Activated CD8-positive, alpha-beta memory T cell treated with anti-CD3 and anti-CD28 coated beads, Interleukin-2, amount 50 U/mL, for 24 hours (primary cell): ENCODE results near the gene SCRN1.
"Not testable (repeated sequence)": the region's sequence is repeated elsewhere in the genome, so short reads cannot be mapped to it uniquely, and the experiment has no call there.

Experiments used
- DNase-seq: peaks from one replicate; pipeline ENCODE4 v3.0.0-alpha.2; 2020; ENCODE audit errors: extremely low read depth

Gene SCRN1

DNA sequence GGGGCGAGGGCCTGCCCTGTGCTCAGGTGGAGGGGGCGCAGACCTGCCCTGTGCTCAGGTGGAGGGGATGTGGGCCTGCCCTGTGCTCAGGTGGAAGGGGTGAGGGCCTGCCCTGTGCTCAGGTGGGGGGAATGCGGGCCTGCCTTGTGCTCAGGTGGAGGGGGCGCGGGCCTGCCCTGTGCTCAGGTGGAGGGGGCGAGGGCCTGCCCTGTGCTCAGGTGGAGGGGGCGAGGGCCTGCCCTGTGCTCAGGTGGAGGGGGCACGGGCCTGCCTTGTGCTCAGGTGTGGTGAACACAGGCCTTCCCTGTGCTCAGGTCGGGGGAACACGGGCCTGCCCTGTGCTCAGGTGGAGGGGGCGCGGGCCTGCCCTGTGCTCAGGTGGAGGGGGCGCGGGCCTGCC is 98.8 kb downstream of the SCRN1 start:
- DNase-seq = not testable (repeated sequence)

DNA sequence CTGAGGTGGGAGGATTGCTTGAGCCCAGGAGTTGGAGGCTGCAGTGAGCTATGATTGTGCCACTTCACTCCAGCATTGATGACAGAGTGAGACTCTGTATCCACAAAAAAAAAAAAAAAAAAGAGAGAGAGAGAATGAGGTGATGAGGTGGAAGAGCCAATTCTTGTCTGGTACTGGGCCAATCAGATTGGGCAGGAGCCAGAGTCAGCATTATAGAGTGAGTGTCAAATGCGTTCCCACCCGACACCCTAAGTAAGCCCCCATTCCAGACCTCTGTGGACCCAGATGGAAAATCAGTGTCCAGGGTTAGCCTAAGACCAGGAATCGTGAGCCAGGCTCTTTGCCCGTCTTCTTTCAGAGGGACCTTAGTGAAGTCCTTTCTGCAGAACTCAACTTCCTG is 99.3 kb downstream of the SCRN1 start:
- no peak for DNase-seq

DNA sequence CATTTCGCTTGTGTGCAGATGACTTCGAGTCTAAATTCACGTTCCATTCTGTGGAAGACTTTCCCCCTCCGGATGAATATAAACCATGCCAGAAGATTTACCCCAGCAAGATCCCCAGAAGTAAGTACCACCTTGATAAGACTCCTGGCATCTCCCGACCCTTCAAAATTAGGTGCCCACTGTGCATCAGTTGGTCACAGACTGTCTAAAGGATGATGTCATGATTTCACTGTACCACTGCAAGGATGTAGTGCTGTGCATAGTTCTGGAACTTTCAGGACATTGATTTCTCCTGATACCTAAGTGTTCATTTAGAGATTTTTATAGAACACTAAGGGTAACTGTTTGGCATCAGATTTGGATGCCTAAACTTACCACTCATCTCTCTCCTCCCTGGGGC is 100.3 kb downstream of the SCRN1 start:
- DNase-seq = no peak

DNA sequence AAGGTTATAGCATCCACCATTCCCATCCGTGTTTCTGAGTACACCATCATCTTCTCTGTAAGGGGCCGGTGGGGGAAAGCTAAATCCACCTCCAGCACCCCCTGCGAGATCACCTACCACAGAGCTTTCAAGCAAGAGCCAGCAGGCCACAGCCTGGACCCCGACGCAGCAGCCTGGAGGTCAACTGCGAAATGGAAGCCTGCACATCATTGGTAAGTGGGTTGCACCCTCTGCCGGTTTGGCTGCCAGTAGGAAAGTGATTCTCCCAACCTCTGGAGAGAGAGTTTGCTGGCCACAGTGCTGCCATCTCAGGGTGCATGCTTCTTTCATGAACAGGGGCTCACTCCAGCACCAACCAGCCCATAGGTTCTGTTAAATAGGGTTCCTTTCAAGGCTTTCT is 101.6 kb downstream of the SCRN1 start:
- no peak for DNase-seq

DNA sequence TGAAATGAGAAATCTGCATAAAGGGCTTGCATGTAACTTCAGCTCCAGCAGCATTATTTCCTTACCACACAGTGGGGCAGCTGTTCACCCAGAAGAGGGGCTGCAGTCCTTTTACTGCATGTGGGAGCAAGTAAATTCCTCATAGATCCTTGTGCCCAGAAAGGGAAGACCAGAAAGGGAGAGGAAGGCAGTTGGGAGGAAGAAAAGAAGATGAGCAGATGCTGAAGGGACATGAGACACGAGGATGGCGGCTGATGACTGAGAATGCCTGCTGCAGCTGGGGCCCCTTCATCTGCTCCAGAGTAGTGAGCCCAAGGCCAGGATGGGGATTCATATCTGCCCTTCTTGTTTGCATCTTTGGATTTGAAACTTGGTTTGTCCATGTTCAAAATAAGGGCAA is 102.8 kb downstream of the SCRN1 start:
- no peak for DNase-seq

DNA sequence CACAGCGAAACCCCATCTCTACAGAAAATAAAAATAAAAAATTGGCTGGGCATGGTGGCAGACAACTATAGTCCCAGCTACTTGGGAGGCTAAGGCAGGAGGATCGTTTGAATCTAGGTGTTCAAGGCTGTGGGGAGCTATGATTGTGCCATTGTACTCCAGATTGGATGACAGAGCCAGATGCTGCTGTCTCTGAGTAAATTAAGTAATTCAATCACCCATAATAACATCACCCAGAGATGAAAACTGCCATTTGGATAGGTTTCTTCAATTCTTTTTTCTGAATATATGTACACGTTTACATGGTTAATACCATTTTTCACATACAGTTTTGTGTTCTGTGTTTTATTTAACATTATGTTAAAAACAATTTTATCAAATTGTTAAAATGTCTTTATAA is 104.0 kb downstream of the SCRN1 start:
- no peak for DNase-seq

DNA sequence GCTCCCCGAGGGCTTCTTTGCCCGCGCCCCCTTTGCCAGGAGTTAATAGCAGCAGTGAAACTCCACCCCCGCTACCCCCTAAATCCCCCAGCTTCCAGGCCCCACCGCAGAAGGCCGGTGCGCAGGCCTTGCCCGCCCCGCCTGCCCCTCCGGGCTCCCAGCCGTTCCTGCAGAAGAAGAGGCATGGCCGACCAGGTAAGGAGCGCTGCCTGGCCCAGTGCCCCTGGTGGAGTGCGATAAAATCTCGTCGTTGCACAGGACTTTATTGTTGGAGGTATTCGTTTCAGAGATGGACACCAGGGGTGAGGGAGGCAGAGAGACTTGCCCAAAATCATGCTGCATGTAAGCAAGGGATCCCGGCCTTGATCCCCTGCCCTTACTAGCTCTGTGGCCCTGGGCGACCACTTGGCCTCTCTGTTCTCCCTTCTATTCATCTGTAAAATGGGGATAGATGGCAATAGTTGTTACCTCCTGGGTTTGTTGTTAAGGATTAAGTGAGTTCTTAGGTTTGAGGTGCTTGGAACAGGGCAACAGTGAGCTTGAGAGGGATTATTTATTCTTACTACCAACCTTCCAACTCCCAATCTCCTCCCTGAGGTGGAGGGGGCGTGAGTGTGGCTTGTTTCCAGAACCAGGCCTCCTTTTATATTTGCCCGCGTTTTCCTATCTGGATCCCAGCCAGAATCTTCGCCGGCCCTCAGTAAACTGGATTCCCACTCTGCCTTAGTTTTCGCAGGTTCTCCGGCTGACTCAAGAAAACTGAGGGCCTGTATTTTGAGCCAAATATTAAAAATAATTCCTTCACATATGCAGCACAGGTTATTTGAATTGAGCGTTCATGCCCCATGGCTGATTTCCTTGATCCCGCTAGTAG is 105.0 kb downstream of the SCRN1 start:
- no peak for DNase-seq

DNA sequence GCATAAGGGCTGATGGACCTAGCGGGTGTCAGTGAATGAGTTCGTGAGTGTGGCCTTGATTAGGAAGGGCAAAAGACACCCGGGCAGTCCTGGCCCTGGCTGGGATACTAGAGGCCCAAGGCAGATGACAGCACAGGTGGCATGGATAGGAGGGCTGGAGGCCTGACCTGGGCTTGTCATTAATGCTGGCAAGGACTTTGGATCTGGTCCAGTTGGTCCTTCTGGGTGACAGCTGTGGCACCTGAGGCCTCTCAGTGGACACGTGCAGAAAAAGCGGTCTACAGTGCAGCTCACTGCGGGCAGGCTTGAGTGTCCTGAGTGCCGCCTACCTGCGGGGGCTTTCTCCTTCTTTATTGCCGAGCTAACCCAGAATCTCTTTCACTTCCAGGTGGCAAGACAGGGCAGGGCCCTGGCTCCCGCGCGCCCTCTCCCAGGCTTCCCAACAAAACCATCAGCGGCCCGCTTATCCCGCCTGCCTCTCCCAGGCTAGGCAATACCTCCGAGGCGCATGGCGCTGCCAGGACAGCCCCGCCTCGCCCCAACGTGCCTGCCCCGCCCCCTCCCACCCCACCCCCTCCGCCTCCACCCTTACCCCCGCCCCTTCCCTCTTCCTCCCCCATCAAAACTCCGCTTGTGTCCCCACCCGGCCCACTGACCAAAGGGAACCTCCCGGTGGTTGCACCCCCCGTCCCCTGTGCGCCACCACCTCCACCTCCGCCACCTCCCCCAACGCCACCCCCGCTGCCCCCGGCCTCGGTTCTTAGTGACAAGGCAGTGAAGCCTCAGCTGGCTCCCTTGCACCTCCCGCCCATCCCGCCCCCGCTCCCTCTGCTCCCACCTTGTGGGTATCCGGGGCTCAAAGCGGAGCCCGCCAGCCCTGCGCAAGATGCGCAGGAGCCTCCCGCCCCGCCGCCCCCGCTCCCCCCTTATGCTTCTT is 105.9 kb downstream of the SCRN1 start:
- no peak for DNase-seq

DNA sequence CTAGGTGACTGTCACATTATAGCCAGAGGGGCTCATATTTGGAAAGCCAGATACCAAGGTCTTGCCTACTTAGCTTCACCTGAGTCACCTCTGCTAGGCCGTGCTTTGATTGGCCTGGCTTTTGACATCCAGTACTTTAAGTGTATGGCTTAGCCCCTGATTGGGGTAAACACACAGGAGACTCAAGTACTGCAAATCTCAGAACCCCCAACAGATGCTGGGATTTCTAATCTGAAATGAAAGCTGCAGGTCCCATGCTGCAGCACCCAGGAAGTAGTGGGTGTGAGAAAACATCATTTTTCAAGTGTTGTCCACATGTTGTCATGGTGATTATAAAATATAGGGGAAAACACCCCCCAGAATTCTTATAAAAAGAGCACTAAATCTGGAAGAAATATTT is 107.1 kb downstream of the SCRN1 start:
- DNase-seq = no peak

DNA sequence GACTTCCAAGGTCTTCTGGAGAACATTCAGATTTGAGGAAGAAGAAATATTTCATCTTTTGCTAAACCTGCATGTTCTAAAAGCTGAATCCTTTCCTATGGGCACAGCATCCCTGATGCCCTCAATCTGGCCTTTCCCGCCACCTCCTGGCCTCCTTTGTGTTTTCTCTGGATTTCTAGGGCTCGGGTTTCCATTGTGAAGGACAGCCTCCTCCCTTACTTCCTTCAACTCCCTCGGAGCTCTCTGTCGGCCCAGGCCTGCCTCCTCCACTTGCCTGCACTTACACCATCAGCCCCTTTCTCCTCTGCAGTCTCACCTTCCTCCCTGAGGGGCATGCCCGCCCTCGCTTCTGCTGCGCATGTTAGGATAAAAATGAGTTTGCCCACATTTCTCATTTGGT is 107.9 kb downstream of the SCRN1 start:
- no peak for DNase-seq

DNA sequence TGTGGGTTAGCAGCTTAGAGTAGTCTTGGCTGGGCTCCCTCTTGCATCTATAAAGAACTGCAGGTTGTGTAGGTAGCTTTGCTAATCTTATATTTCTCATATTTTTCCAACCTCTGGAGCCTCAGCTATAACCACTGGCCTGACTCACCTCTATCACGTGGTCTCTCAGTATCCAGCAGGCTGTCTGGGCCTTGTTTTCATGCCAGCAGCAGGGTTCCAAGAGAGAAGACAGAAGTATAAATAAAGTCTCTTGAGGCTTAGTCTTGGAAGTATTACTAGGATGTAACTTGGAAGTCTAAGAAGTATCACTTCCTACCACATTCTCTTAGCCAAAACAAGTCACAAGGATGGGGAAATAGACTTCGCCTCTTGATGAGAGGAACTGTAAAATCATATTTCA is 110.0 kb downstream of the SCRN1 start:
- no peak for DNase-seq

DNA sequence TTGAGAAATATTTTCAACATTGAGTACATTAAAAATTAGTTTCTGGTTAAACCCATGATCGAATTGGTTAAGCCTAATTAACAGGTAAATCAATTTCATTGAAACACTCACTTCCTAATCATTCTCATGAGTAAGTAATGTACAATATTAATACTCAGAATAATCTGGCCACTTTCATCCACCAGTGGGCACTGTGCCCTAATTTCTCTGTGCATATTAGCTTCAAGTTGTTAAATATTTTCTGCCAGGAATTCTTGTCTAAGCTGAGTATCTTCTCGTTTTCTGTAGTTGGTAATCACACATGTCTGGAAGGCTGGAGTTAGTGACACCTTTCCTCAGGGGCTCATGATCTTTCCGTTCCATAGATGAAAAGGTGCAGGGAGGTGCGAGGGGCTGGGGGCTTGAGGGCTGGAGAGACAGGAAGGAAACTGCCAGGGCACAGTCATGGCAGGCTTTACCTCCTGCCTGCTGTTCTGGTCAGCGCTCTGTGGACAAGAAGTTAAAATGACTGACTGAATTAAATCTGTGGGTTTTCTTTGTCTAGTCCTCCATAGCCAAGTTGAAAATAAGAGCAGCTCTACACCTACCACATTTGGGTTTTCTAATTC is 111.4 kb downstream of the SCRN1 start:
- no peak for DNase-seq

DNA sequence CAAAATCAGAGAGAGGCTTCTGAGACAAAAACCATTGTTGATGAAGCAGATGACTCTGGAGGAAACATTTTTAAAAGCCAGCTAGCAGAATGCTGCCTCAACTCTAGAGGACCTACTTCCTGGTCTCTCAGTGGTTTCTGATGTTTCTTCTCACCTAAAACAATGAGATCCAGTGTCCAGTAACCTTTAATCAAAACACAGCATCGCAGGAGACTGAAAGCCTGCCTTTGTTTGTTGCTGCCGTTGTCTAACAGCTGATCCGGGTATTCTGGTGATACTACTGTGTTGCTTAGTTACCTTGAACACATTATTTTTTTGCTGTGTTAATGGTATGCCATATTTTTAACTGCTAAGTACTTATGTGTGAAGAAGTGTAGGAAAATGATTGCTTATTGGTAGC is 112.4 kb downstream of the SCRN1 start:
- DNase-seq = no peak

DNA sequence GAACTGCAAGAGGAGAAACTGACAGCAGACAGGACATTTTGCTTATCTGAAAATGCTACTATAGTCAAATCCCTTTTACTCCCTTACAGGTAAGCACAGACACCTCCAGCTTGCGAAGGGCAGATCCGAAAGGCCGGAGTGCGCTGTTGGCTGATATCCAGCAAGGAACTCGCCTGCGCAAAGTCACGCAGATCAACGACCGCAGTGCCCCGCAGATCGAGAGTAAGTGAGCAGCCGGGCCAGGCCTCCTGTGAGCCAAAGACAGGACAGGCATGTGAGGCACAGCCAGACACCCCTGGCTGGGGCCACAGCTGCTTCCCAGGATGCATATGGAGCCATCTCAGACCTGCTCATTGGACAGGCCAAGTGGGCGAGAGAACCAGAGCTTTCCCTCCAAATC is 113.9 kb downstream of the SCRN1 start:
- DNase-seq = no peak

DNA sequence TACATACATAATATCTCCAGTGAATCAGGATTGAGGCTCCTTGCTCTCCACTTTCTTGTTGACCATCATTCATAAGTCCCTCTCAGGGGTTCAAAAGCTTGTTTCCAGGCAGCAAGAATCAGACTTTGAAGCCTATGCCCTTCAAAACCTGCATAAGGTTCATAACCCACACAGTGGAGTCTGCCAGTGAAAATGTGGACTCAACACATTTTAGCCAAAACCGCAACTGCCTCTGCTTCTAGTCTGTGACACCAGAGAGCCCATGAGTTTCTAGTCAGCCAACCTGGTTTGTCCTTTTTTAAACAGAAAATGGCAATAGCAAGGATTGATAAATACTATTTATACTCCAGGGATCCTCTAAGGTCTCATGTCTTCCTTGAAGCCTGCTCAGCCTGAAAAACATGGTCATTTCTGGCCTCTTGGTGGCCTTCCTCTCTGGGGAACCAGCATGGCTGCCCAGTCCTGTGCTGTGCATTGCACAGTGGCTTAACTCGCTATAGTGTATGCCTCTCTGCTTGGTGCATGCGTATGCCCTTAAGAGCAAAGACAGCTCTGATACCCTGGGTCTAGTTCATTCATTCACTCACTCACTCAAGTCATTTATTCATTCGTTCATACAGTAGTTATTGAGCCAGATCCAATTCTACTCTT is 115.8 kb downstream of the SCRN1 start:
- DNase-seq = no peak

DNA sequence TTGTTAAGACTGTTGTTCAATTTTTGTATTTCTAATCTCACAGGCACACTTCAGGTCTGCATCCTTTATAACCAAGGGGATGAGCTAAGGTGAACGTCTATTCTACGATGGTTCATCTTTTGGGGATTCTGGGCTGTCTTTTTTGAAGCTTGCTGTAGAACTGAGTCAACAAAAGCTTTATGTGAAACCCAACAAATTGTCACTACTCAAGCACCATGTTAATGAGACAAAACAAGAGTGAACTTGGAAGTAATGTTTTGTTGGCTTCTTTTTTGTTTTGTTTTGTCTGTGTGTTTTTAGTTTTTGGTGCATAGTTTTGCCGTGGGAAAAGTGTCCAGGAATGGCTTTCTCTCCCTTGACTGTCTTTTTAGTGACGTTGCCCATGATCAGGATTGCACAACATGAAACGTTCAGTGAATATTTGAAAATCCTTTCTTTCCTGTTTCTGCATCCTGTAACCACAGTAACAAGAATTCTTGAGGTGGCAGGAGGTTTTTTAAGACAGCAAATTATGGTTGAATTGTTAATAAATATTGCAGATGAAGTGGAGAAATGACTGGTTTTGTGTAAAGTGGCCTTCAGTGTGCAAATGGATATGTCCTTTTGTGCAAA is 117.7 kb downstream of the SCRN1 start:
- DNase-seq = no peak
